GM19328 (cell line): ENCODE measurements around the gene ASMTL.

ENCODE experiments used
- ATAC-seq: cut with Tn5 transposase; IDR thresholded peaks from one replicate; pipeline ENCODE4 v1.9.1; 2021; ENCODE audit warnings: mild to moderate bottlenecking, moderate library complexity; ENCODE audit not compliant: unreplicated experiment

ASMTL gene

GRCh38 chrX:1358793-1359476, 93.8 kb downstream of the ASMTL start:
- ATAC-seq: no peak

GRCh38 chrX:1357993-1358392, 94.7 kb downstream of the ASMTL start:
- ATAC-seq: no peak

- ATAC-seq: no peak
Observed at GRCh38 chrX:1355131-1356046, 97.3 kb downstream of the ASMTL start.

GRCh38 chrX:1354036-1355019, 98.4 kb downstream of the ASMTL start:
- ATAC-seq: no peak
